HG03558 (cell line): Measurements from ENCODE around the gene HSF2BP.
"Not testable (repeated sequence)": the region's sequence is repeated elsewhere in the genome, so short reads cannot be mapped to it uniquely, and the experiment has no call there.

Experiments used
- ATAC-seq: cut with Tn5 transposase; IDR thresholded peaks from one replicate; pipeline ENCODE4 v1.9.1; 2021; ENCODE audit warnings: moderate number of reproducible peaks; ENCODE audit not compliant: unreplicated experiment; ENCODE audit errors: extremely low read depth

HSF2BP gene

DNA sequence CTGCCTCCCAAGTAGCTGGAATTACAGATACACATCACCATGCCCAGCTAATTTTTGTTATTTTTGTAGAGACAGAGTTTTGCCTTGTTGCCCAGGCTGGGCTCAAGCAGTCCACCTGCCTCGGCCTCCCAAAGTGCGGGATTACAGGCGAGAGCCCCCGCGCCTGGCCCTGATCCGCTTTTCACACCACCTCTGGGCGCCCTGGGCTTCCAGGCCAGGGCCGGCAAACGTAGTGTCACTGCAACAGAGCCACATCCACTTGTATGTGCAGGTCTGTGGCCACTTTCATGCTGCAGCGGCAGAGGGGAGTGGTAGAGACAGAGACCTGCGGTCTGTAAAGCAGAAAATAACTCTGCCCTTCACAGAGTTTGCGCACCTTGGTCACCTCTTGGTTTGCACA lies 29.6 kb upstream of the HSF2BP start:
- ATAC-seq: no peak

DNA sequence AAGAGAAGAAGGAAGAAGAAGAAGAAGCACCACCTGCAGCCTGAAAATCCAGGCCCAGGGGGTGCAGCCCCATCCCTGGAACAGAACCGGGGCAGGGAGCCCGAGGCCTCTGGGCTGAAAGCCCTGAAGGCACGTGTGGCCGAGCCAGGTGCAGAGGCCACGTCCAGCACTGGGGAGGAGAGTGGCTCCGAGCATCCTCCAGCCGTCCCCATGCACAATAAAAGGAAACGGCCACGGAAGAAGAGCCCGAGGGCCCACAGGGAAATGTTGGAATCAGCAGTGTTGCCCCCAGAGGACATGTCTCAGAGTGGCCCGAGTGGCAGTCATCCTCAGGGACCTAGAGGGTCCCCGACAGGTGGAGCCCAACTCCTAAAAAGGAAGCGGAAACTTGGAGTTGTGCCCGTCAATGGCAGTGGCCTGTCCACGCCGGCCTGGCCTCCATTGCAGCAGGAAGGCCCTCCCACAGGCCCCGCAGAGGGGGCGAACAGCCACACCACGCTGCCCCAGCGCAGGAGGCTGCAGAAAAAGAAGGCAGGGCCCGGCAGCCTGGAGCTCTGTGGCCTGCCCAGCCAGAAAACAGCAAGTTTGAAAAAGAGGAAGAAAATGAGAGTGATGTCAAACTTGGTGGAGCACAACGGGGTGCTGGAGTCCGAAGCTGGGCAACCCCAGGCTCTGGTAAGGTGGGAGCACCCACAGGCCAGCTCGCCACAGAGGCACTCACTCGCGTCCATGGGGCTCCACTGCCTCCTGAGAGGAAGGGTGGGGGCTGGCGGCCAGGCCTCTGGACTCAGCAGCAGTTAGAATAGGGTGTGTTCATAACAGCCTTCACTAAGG lies 28.5 kb upstream of the HSF2BP start:
- ATAC-seq: no peak

DNA sequence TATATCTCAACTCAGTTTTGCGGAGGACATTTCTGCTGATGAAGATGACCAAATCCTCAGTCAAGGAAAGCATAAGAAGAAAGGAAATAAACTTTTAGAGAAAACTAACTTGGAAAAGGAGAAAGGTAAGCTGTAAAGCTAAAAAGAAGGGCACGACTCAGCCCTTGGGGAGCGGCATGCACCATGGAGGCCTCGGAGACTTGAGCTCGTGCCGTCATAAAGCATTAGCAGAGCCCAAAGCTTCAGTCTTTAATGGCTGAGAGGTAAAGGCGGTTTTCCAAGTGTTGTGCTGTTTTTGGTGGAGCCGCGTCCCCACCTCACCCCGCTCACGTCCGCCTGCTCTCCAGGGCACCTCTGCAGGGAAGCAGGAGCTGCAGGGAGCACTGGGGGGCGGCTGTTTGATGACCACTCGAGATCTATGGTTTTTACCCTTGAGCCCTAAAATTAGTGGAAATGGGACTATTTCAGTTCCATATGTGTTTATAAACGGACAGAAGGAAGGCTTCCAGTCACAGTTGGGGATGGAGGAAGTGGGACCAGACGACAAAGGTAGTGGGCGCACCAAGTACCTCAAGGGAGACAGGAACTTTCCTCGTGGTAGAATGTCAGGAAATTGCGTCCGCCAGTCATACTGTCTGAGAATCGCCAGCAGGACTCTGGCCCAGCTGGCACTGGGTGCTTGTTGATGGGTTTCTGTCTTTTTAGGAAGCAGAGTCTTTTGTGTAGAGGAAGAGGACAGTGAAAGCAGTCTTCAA lies 27.7 kb upstream of the HSF2BP start:
- ATAC-seq: no peak

DNA sequence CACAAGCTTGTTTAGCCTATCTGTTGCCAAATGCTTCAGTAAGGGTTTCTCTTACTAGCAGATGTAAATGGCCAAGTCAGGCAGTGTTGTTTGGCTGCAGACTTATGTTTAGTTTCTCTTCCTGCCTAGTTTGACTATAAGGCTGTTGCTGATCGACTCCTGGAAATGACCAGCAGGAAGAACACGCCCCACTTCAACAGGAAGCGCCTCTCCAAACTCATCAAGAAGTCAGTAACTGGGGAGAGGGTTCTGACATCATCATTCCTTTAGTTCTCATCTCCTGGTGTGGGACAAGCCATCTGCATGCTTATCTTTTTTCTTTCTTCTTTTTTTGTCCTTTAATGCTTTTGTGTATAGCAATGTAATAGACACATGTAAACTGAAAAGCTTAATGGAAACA lies 25.1 kb upstream of the HSF2BP start:
- ATAC-seq: no peak

DNA sequence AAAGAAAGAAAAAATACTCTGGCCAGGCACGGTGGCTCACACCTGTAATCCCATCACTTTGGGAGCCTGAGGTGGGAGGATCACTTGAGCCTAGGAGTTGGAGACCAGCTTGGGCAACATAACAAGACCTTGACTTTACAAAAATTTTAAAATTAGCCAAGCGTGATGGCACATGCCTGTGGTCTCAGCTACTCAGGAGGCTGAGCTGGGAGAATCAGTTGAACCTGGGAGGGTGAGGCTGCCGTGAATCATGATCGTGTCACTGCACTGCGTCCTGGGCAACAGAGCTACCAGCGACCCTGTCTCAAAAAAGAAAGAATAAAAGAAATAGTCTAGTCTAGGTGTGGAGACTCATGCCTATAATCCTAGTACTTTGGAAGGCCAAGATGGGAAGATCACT lies 22.4 kb upstream of the HSF2BP start:
- no peak for ATAC-seq

DNA sequence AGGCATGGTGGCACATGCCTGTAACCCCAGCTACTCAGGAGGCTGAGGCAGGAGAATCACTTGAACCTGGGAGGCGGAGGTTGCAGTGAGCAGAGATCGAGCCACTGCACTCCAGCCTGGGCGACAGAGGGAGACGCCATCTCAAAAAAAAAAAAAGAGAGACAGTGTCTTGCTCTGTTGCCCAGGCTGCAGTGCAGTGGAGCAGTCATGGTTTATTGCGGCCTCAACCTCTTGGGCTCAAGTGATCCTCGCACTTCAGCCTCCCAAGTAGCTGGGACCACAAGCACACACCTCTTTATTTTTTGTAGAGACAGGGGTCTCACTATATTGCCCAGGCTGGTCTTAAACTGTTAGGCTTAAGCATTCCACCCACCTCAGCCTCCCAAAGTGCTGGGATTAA lies 21.1 kb upstream of the HSF2BP start:
- not testable (repeated sequence) for ATAC-seq

DNA sequence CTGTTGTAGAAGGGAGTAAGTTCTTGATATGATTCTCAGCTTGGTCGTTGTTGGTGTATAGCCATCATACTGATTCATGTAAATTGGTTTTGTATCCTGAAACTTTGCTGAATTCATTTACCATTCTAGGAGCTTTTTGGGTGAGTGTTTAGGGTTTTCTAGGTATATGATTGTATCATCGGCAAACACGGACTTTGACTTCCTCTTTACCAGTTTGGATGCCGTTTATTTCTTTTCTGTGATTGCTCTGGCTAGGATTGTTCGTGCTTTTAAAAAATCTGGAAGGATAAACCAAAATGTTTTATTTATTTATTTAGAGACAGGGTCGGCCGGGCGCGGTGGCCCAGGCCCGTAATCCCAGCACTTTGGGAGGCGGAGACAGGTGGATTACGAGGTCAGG lies 20.7 kb upstream of the HSF2BP start:
- ATAC-seq: no peak

DNA sequence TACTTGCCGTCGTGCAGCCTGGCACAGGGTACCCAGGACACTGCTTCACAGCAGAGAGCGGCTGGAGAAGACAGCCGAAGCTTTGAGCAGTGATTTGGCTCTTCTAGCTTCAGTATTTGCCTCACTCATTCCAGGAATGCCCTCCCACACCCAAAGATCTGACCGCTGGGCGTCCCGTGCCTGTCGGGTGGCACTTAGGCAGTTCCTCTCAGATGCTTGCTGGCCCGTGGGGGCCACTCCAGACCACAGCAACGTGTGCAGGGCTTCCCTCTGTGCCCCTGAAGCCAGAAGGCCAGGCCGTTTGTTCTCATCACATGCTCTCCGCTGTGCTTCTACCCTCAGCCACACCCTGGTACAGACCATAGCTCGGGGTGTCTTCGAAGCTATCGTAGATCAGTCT lies 17.1 kb upstream of the HSF2BP start:
- ATAC-seq: no peak

DNA sequence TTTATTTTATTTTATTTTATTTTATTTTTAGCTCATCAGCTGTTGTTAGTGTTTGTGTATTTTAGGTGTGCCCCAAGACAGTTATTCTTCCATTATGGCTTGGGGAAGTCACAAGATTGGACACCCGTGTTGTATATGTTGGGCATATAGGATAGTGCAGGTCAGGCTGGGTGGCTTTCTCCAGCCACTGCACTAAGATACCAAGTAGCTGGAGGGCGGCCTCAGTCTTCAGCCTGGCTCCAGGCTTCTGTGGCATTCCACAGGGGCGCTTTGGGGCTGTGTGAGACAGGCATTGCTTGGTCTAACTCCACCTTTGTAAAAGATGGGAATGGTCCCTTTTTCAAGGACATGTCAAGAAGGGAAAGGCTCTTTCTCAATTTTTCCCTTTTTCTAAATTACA lies 16.6 kb upstream of the HSF2BP start:
- ATAC-seq: no peak

DNA sequence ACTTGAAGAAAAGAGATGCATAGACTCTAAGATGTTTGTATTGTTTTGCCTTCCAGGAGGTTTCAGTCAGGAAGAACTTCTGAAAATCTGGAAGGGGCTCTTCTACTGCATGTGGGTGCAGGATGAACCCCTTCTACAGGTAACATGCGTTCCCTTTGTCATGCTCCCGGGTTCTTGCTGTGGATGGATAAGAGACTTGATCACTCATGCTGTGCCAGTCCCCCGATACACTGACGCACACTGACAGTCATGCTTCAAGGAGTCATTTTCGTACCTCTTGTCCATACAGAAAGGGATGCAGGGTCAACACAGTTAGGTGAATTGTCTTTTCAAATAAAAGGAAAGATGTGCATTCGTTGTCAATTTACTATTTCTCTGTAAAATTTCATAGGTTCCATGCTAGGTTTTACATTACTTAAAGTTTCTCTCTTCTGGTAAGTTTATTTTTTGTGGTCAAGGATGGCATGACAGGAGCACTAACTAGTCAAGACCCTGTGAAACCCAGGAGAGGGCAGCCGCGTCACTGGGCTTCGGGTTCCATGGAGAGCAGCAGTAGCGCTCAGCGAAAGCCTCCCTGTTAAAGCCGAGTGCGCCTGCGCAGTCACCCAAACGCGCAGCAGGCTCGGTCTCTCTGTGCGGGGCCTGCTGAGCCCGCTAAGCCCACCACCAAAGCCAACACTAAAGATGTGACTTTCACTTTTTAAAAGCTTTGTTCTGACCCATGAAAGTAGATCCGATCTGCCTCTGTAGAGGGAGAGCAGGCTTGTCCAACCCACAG lies 10.7 kb upstream of the HSF2BP start:
- no peak for ATAC-seq

DNA sequence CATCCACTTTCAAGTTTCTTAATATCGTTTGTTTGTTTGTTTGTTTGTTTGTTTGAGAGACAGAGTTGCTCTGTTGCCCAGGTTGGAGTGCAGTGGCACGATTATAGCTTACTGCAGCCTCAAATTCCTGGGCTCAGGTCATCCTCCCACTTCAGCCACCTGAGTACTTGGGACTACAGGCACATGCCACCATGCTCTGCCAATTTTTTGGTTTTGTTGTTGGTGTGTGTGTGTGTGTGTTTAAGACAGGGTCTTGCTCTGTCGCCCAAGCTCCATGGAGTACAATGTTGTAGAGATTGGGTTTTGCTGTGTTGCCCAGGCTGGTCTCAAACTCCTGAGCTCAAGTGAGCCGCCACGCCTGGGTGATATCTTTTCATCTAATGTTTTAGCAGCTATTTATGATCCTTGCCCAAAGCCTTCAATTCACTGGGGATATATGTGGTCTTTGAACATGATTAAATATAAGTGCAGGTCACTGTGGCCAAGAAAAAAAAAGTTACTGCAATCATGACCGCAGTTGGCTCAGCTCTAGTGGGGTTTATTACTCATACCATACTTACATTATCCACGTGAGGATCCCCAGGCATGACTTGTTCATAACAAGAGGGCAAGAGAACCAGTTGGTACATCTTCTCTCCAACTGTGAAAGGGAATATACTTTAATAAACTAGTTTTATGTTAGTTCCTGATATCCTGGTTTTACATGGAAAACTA lies 8.1 kb upstream of the HSF2BP start:
- ATAC-seq: no peak

DNA sequence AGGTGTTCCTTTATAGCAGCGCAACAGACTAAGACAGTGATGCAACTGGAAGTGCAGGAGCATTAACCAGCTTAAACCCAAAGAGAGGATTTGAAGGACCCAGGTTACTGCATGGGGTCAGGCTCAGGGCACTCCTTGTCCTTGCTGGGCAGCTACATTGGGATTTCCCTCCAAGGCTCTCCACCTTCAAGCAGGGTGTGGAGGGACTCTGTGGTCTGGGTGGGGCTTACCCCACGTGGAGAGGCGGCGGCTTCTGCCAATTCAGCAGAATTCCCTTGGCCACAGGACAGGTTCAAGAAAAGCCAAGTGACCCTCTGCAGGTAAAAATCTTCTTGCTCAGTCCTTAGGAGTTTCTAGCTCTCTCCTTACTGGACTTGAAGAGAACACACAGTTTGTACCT lies 6.6 kb upstream of the HSF2BP start:
- no peak for ATAC-seq

DNA sequence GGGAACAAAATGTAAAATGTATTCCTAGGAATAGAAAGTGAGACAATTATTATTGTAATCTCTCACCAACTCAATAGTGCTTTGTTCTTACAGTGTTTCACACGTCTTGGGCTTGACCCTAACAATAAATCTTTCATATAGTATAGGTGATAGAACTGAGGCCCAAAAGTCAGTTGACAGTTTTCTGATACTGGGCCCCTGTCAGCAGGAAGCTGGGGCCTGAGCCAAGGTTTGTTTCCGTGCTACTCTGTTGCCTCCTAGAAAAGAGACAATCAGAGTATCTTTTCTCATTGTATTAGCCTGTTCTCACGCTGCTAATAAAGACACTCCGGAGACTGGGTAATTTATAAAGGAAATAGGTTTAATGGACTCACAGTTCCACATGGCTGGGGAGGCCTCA lies 5.1 kb upstream of the HSF2BP start:
- ATAC-seq: no peak

DNA sequence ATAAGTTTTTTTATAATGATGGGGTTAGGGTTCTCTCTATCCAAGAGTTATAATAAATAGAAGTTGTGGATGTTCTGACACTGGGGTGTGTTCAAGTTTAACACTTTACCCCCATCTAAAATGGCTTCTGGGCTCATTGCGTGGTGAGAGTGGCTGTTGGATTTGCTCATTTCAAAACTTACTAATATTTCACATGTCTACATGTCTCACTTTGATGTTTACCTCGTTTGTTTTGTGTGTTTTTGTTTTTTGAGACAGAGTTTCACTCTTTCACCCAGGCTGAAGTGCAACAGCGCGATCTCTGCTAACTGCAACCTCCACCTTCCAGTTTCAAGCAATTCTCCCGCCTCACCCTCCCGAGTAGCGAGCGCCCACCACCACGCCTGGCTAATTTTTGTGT lies 3.7 kb upstream of the HSF2BP start:
- no peak for ATAC-seq

DNA sequence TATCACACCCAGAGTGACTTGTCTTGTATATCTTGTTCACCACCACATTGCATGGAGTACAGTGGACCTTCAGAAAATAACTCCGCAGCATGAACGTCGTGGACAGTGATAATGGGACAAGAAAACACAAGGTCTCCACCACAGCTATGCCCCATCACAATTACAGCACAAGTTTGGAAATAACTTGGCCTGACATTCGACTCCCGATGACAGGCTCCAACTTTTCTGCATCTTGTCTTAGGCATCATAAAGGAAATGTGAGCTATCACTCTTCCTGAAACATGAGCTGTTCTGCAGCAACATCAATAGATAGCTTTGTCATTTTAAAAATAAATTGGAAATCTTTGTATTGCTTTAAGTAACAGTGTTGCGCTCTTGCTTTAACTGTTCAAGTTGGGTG lies 3.0 kb upstream of the HSF2BP start:
- ATAC-seq: no peak

DNA sequence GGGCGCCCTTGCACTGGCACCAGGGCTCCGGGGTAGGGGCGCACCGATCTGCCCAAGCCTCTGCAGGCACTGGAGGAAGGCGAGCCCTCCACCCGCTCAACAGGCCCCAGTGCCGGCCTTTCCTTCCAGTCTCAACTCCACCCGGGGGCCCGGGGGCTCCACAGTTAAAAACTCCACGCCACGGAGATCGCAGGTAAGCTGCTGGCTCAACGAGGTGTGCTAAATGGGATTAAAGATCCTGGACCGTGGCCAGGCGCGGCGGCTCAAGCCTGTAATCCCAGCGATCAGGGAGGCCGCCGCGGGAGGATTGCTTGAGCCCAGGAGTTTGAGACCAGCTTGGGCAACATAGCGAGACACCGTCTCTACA lies 536 bp downstream of the HSF2BP start:
- ATAC-seq: no peak

DNA sequence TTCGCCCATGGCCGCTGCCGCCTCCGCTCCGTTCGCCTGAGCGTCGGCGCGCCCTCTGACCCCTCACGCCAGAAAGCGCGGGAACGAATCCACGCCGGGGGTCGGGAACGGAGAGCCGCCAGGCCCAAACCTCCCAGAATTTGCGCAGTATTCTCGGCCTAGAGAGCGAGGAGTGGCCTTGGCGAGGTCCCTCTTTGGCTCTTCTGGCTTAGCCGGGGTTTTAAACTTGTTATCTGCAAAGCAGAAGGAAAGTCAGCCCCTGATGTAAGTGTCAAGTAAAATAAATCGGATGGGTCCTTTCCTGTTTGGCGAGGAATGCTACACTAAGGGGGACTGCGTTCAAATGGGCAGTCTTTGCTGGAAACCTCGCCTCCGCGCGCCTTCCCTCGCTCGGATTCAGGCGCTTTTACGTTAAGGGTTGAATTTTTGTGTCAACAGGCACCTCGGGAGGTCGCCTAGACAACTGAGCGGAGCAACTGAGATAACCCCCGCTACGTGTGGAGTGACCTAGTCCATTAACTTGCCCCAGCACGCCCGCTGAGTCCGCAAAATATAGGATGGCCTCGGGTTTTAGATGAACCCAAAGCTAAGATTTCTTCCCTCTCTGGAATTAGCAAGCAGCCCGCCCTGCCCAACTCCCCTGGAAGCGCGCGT lies 1.1 kb downstream of the HSF2BP start:
- ATAC-seq: no peak

DNA sequence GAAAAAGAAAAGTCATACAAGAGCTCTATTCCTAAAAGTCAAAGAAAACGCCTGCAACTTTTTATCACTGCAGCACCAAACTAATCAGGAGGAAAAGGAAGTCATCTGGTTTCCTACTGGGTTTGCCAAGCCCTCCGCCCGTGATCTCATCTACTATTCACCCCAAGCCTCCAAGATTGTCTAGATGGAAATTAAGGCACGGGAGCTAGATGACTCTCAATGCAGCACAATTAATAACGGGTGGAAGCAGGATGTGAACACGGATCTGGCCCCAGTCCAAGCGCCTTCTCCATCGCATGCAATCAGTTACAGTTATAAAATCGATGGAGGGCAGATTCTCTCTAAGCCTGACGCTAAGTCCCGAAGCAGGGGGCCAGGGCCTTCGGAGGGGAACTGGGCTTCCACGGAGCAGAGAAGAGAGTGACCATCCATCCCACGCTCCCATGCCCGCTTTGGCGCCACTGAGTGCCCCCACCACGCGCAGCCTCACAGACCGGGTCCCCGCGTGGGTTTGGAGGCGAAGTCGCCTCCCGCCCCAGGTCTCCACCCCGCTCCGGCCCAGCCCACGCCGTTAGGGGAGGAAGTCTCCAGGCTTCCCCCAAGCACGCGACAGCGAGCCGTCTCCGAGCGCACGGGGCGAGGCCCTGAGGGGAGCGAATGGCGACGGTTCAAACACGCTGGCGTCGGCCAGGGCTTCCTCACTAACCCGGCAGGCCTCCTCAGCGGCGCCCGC lies 1.8 kb downstream of the HSF2BP start:
- ATAC-seq: no peak

DNA sequence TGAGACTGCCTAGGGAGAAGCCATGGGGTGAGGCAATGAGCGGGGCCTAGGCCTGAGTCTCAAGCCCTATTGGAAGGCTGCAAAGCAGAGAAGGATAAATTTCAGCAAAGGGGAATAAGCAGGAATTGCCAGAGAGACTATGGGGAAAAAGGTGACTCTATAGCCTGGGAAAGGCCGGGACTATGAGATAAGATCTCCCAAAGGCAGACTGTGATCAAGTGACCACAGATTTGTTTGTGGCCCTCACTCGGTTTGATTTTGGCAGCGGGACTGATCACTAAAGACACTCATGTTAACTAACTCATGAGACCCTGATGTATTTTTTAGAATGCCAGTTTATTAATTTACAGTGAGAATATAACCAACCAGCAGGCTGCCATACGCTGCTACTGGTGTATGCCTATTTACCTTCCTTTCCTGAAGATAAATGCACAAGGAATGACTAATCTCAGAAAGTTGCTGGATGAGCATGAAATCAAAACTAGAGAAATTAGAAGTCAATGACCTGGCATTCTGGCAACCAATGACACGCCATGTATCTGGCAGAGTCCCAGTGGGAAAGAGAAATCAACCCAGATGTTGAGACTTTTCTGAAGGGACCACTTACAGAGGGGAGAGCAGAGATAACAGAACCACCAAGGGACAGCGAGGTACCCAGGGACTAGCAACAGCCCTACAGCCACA lies 4.3 kb downstream of the HSF2BP start:
- ATAC-seq: no peak
